Measurements from ENCODE around the gene MARVELD2.

- TF ChIP-seq POLR2AphosphoS5 (IDR thresholded peaks at IDR 0.05; ENCODE audit: low read depth, low read length) (no peak), POLR2A (IDR thresholded peaks at IDR 0.05; ENCODE audit: low read depth, low read length) (no peak), TAF1 (IDR thresholded peaks at IDR 0.05; ENCODE audit: borderline replicate concordance, low read depth, low read length) (no peak)
These were observed 39.7 kb downstream of the MARVELD2 start for GRCh38 chr5:69454460-69455249.
